Adrenal gland (tissue), 5 donors: ENCODE results near the gene PNPO.

Source experiments
- POLR2A ChIP-seq, 2 donors: fragments of 450-650 bp; IDR thresholded peaks; one replicate each; pipeline ENCODE4 v1.6.1; 2017; ENCODE audit warnings: antibody characterized with exemption in 2 of 2, mild to moderate bottlenecking in 2 of 2, moderate library complexity in 1 of 2
- TF ChIP-seq, protein P1 (sequence below), 6 experiments: fragments of 450-650 bp in 4 of 6; fragments of 200-600 bp in 2 of 6; sonication (generic) in 1 of 6; IDR thresholded peaks; 1 replicate in 5 of 6; 2 replicates in 1 of 6; pipeline versions ENCODE4 v1.5.1 to v1.8.0; 2016 to 2021; ENCODE audit warnings: antibody characterized with exemption in 6 of 6, mild to moderate bottlenecking in 2 of 6, moderate library complexity in 1 of 6
- donor health status: DM: no; HTN: no; CAD: no.

DNA sequence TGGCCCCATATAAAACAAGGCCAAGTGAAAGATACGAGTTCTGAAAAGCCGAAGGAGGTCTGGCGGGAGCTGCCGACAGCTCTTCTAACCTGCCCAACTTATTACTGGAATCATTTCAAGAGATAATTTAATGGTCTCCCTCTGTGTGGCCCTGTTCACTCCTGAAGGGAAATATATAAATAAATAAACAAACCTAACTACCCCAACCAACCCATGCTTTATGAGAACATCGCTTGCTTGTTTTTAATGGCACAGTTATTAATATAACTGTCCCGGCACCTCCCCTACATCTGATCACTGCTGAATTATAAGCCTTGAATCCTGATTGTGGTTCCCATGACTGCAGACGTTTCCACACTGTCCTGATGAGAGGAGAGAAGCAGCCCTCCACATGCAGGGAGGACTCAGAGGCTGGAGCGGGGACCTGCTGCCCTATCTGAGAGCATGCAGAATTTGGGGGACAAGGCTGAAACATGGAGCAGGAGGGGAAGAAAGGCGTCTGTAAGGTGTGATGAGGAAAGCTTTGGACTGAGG lies 51.7 kb downstream of the PNPO start:
- no peak for TF ChIP-seq POLR2A (IDR thresholded peaks at IDR 0.05)
- TF ChIP-seq, protein P1, sequence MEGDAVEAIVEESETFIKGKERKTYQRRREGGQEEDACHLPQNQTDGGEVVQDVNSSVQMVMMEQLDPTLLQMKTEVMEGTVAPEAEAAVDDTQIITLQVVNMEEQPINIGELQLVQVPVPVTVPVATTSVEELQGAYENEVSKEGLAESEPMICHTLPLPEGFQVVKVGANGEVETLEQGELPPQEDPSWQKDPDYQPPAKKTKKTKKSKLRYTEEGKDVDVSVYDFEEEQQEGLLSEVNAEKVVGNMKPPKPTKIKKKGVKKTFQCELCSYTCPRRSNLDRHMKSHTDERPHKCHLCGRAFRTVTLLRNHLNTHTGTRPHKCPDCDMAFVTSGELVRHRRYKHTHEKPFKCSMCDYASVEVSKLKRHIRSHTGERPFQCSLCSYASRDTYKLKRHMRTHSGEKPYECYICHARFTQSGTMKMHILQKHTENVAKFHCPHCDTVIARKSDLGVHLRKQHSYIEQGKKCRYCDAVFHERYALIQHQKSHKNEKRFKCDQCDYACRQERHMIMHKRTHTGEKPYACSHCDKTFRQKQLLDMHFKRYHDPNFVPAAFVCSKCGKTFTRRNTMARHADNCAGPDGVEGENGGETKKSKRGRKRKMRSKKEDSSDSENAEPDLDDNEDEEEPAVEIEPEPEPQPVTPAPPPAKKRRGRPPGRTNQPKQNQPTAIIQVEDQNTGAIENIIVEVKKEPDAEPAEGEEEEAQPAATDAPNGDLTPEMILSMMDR (IDR thresholded peaks at IDR 0.05), result no peak
